Astrocyte (in vitro differentiated cells and primary cell): ENCODE results near the gene ZBTB38. TPM values are rescaled to one million over a fixed set of nuclear protein-coding genes. Genes with fewer than 3 reads are reported as not detected.

Experiments
- DNase-seq: peaks from one replicate; pipeline ENCODE4 v3.0.0-alpha.2; 2010; ENCODE audit warnings: low read depth
- FAIRE-seq: peaks from 2 replicates; lab custom pipeline; 2011; peaks lifted over from hg19 to GRCh38; lab: Jason Lieb, UNC
- H2AFZ ChIP-seq: 2 replicates; pipeline ENCODE4 v1.6.0; 2012; ENCODE audit warnings: low read depth, low read length, inconsistent platforms
- H3K27ac ChIP-seq: 2 replicates; pipeline ENCODE4 v1.5.1; 2011; ENCODE audit warnings: low read depth, low read length, inconsistent platforms
- H3K27me3 ChIP-seq: 2 replicates; pipeline ENCODE4 v1.6.0; 2011; ENCODE audit warnings: low read length, inconsistent platforms; ENCODE audit not compliant: insufficient read depth
- H3K36me3 ChIP-seq: 2 replicates; pipeline ENCODE4 v1.5.1; 2011; ENCODE audit warnings: low read length, inconsistent platforms; ENCODE audit not compliant: insufficient read depth
- H3K4me1 ChIP-seq: 2 replicates; pipeline ENCODE4 v1.5.1; 2011; ENCODE audit warnings: low read length, inconsistent platforms; ENCODE audit not compliant: insufficient read depth
- H3K4me2 ChIP-seq: 2 replicates; pipeline ENCODE4 v1.6.0; 2012; ENCODE audit warnings: low read length, inconsistent platforms
- H3K4me3 ChIP-seq: 2 replicates; pipeline ENCODE4 v1.5.1; 2011; ENCODE audit warnings: low read depth, mild to moderate bottlenecking, low read length, inconsistent platforms; ENCODE audit not compliant: insufficient read depth
- H3K79me2 ChIP-seq: 2 replicates; pipeline ENCODE4 v1.6.0; 2012; ENCODE audit warnings: mild to moderate bottlenecking, low read length, inconsistent platforms; ENCODE audit not compliant: insufficient read depth
- H3K9ac ChIP-seq: 2 replicates; pipeline ENCODE4 v1.6.0; 2012; ENCODE audit warnings: mild to moderate bottlenecking, low read length, inconsistent platforms
- H3K9me3 ChIP-seq: 2 replicates; pipeline ENCODE4 v1.5.1; 2012; ENCODE audit warnings: low read depth, mild to moderate bottlenecking, low read length, inconsistent platforms; ENCODE audit not compliant: insufficient read depth
- H4K20me1 ChIP-seq: 2 replicates; pipeline ENCODE4 v1.6.0; 2012; ENCODE audit warnings: low read length, inconsistent platforms; ENCODE audit not compliant: insufficient read depth
- H3K27ac Mint-ChIP-seq: one replicate; pipeline ENCODE4 v1.8.0; 2021; ENCODE audit warnings: mild to moderate bottlenecking, mixed read lengths; ENCODE audit not compliant: unreplicated experiment
- H3K27me3 Mint-ChIP-seq: one replicate; pipeline ENCODE4 v1.8.0; 2021; ENCODE audit warnings: low read depth, mixed read lengths; ENCODE audit not compliant: unreplicated experiment
- H3K36me3 Mint-ChIP-seq: one replicate; pipeline ENCODE4 v1.8.0; 2021; ENCODE audit warnings: low read depth, mixed read lengths; ENCODE audit not compliant: unreplicated experiment
- H3K4me1 Mint-ChIP-seq: one replicate; pipeline ENCODE4 v1.8.0; 2021; ENCODE audit warnings: low read depth, mixed read lengths; ENCODE audit not compliant: unreplicated experiment
- H3K4me3 Mint-ChIP-seq: one replicate; pipeline ENCODE4 v1.8.0; 2021; ENCODE audit warnings: mild to moderate bottlenecking, moderate library complexity, mixed read lengths; ENCODE audit not compliant: unreplicated experiment
- H3K9me3 Mint-ChIP-seq: one replicate; pipeline ENCODE4 v1.8.0; 2021; ENCODE audit warnings: mild to moderate bottlenecking, mixed read lengths; ENCODE audit not compliant: unreplicated experiment
- CTCF ChIP-seq: IDR thresholded peaks from 2 replicates; pipeline ENCODE4 v1.5.1; 2011; ENCODE audit warnings: low read depth, mild to moderate bottlenecking, inconsistent platforms, low read length, moderate library complexity; ENCODE audit not compliant: insufficient read depth
- EZH2 ChIP-seq: IDR thresholded peaks from 2 replicates; pipeline ENCODE4 v1.6.1; 2012; ENCODE audit warnings: mild to moderate bottlenecking, low read length, inconsistent platforms; ENCODE audit not compliant: insufficient read depth
- total RNA-seq: library from RNA; stranded (reverse); gene quantifications from 2 replicates; pipeline ENCODE4 v1.2.1, GENCODE V29; 2021

The ZBTB38 gene
- total RNA-seq, 1 donor from 2014 or later, result 57.6 TPM

DNA sequence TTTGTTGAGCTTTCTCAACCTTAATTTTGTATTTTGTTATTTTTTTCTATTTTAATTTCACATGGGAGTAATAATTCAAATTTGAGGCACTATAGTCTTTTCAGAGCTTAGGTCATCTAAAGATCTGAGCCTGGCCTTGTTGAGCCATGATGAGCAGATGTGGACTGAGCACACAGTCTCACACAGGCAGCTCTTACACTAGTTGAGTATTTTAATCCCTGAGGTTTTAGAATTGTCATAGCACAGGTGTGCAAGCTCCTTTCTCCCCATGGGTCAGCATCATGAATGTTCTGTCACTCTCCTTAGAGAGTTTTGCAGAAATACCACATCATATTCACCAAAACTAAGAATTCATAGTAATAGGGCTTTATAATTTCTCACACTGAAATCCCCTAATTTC is 4.9 kb downstream of the ZBTB38 start:
- Mint-ChIP-seq H3K27me3 (no peaks in the 10 kb centered on the region), H3K27ac (no peak overlapping the region), H3K4me3 (no peak overlapping the region), H3K4me1 (peaks cover 37% of the 10 kb centered on the region), H3K36me3 (peaks cover 26% of the 10 kb centered on the region), H3K9me3 (no peaks in the 10 kb centered on the region)
- Histone ChIP-seq H4K20me1 (no peaks in the 10 kb centered on the region), H3K4me1 (peaks cover 39% of the 10 kb centered on the region), H3K4me3 (no peak overlapping the region), H3K27me3 (no peaks in the 10 kb centered on the region), H3K79me2 (peaks cover 76% of the 10 kb centered on the region), H3K27ac (no peak overlapping the region), H3K9ac (no peak overlapping the region), H3K36me3 (peaks cover 12% of the 10 kb centered on the region), H3K9me3 (no peaks in the 10 kb centered on the region), H3K4me2 (no peak overlapping the region), H2AFZ (no peak overlapping the region)
- DNase-seq, result no peak
- TF ChIP-seq CTCF, result no peak
- no peak for TF ChIP-seq EZH2
- FAIRE-seq, result no peak

- H3K36me3 Mint-ChIP-seq, result peaks cover 27% of the 10 kb centered on the region
These were observed 5.6 kb downstream of the ZBTB38 start for GRCh38 chr3:141373768-141374526.

More at GRCh38 chr3:141373768-141374526, 5.6 kb downstream of the ZBTB38 start:
- no peaks in the 10 kb centered on the region for H3K27me3 Mint-ChIP-seq
- H3K27ac Mint-ChIP-seq, result no peak overlapping the region
- H3K27ac ChIP-seq, result peak overlapping the region; percentile 7
- peaks cover 76% of the 10 kb centered on the region for H3K79me2 ChIP-seq
- DNase-seq, result peak; percentile 10
- no peak overlapping the region for H3K9ac ChIP-seq
- no peaks in the 10 kb centered on the region for H3K9me3 Mint-ChIP-seq
- no peak for FAIRE-seq
- H3K4me3 Mint-ChIP-seq, result no peak overlapping the region
- peaks cover 14% of the 10 kb centered on the region for H3K36me3 ChIP-seq
- no peak overlapping the region for H2AFZ ChIP-seq
- peaks cover 31% of the 10 kb centered on the region for H3K4me1 ChIP-seq
- no peaks in the 10 kb centered on the region for H4K20me1 ChIP-seq
- no peak for TF ChIP-seq CTCF
- TF ChIP-seq EZH2, result no peak
- no peaks in the 10 kb centered on the region for H3K27me3 ChIP-seq
- no peaks in the 10 kb centered on the region for H3K9me3 ChIP-seq
- H3K4me3 ChIP-seq, result no peak overlapping the region
- peaks cover 34% of the 10 kb centered on the region for H3K4me1 Mint-ChIP-seq
- H3K4me2 ChIP-seq, result peak overlapping the region; percentile 36
